ENCODE data around the gene CA10.

Gene CA10

DNA sequence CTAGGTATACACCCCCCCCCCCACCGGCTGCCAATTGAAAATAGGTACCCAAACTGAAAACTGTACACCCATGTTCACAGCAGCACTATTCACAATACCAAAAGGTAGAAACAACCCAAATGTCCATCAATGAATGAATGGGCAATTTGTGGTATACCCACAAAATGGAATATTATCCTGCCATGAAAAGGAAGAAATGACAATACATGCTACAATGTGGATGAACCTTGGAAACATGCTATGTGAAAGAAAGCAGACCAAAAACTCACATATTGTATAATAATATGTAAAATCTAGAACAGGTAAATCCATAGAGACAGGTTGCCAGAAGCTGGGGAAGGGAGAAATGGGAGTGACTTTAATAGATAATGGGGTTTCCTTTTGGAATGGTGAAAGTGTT lies 480.6 kb downstream of the CA10 start:
- H3K27me3 Mint-ChIP-seq (ENCODE audit: low read depth) = peaks cover 3% of the 10 kb centered on the region
- TF ChIP-seq, protein P1, sequence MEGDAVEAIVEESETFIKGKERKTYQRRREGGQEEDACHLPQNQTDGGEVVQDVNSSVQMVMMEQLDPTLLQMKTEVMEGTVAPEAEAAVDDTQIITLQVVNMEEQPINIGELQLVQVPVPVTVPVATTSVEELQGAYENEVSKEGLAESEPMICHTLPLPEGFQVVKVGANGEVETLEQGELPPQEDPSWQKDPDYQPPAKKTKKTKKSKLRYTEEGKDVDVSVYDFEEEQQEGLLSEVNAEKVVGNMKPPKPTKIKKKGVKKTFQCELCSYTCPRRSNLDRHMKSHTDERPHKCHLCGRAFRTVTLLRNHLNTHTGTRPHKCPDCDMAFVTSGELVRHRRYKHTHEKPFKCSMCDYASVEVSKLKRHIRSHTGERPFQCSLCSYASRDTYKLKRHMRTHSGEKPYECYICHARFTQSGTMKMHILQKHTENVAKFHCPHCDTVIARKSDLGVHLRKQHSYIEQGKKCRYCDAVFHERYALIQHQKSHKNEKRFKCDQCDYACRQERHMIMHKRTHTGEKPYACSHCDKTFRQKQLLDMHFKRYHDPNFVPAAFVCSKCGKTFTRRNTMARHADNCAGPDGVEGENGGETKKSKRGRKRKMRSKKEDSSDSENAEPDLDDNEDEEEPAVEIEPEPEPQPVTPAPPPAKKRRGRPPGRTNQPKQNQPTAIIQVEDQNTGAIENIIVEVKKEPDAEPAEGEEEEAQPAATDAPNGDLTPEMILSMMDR (IDR thresholded peaks at IDR 0.05; ENCODE audit: unreplicated experiment in 3 of 3) = no peak
- no peak overlapping the region for H3K4me3 Mint-ChIP-seq
- no peaks in the 10 kb centered on the region for H3K9me3 Mint-ChIP-seq
- H3K27ac Mint-ChIP-seq = no peak overlapping the region
- peaks cover 18% of the 10 kb centered on the region for H3K4me1 Mint-ChIP-seq
- no peaks in the 10 kb centered on the region for H3K36me3 Mint-ChIP-seq (ENCODE audit: low read depth)

DNA sequence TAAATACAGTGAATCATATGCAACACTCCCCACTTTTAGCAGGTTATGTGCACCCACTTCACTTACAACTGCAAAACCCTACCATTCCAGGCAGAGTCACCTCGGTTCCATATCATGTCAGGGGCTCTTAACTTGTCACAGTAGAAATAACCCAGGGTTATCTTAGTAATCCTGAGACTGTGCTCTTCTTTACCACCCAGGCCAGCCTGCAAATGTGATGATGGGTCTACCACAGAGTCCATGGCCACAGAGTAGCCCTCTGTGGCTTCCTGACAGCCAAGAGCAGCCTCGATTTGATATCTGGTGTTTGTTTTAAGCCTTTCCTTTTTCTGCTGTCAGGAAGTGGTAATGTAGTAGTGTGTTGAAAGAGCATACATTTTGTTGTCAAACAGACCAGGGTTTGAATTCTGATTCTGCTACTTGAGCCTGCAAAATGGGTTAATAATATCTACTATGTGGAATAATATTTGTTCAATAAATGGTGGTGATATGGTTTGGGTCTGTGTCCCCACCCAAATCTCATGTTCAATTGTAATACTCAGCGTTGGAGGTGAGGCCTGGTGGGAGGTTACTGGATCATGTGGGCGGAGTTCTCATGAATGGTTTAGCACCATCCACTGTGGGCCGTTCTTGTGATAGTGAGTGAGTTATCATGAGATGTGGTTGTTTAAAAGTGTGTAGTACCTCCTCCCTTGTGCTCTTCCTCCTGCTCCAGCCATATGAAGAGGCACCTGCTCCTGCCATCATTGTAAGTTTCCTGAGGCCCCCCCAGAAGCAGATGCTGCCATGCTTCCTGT lies 481.6 kb downstream of the CA10 start:
- H3K27me3 Mint-ChIP-seq (ENCODE audit: low read depth) = peaks cover 3% of the 10 kb centered on the region
- peaks cover 19% of the 10 kb centered on the region for H3K4me1 Mint-ChIP-seq
- no peak overlapping the region for H3K27ac Mint-ChIP-seq
- TF ChIP-seq, protein P1 (IDR thresholded peaks at IDR 0.05; ENCODE audit: unreplicated experiment in 3 of 3) = no peak
- no peaks in the 10 kb centered on the region for H3K36me3 Mint-ChIP-seq (ENCODE audit: low read depth)
- H3K9me3 Mint-ChIP-seq = no peaks in the 10 kb centered on the region
- no peak overlapping the region for H3K4me3 Mint-ChIP-seq

DNA sequence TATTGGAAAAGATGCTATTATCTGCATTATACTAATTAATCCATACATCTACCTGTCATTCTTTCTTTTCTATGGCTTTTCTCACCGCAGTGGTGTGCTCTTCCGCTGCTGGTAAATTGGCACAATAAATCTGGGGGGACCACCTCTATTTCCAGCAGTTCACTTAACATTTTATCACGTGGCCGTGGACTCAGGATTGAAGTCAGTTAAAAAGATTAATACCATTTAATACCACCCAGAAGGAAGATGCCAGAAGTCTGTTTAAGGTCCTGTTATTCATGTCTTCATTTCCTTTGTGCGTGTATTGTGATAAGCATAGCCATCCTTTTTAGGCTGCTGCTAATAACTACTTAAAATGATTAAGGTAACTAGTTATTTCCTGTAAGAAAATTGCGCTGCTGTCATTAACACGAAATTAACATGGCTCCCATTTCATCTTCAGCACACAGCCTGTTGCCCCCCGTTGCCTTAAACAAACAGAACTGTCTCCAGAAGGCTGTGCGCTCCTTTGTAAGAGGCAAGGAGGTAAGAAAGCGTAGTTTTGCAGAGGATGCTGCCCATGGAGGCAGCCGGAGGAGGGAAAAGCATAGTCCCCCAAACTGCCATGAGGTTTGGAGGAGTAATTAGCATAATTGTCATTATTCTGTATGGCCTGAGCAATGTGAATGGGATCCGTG lies 483.8 kb downstream of the CA10 start:
- TF ChIP-seq, protein P1 (IDR thresholded peaks at IDR 0.05; ENCODE audit: unreplicated experiment in 3 of 3) = no peak

DNA sequence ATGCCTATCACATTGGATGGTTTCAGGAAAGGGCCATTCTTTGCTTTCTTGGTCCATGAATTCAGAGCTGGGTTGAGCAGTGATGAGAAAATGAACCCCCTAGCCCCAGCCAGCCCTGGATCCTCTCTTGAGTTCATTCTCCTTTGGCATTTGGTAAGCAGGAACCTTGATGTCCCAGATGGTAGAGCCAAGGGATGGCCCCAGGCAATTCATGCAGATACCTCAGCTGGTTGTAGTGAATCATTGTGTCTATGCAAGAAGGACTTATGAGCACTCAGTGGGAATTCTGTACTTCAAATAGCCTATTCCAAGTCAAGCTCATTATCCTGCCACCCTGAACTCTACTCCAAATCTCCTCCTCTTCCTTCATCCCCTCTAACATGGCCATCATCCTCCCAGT lies 485.4 kb downstream of the CA10 start:
- TF ChIP-seq, protein P1 (IDR thresholded peaks at IDR 0.05; ENCODE audit: unreplicated experiment in 3 of 3) = no peak
- peaks cover 7% of the 10 kb centered on the region for H3K27me3 Mint-ChIP-seq (ENCODE audit: low read depth)
- peaks cover 30% of the 10 kb centered on the region for H3K4me1 Mint-ChIP-seq
- H3K4me3 Mint-ChIP-seq = no peak overlapping the region
- peaks cover 3% of the 10 kb centered on the region for H3K9me3 Mint-ChIP-seq
- peaks cover 4% of the 10 kb centered on the region for H3K36me3 Mint-ChIP-seq (ENCODE audit: low read depth)
- no peak overlapping the region for H3K27ac Mint-ChIP-seq

More for the DNA sequence above, 483.8 kb downstream of the CA10 start:
- peaks cover 7% of the 10 kb centered on the region for H3K27me3 Mint-ChIP-seq (ENCODE audit: low read depth)
- H3K4me3 Mint-ChIP-seq = no peak overlapping the region
- H3K9me3 Mint-ChIP-seq = peaks cover 2% of the 10 kb centered on the region
- peak overlapping the region in 2 of 3 experiments; percentile 56 to 69 for H3K27ac Mint-ChIP-seq
- peaks cover 4% of the 10 kb centered on the region for H3K36me3 Mint-ChIP-seq (ENCODE audit: low read depth)
- H3K4me1 Mint-ChIP-seq = peaks cover 30% of the 10 kb centered on the region

DNA sequence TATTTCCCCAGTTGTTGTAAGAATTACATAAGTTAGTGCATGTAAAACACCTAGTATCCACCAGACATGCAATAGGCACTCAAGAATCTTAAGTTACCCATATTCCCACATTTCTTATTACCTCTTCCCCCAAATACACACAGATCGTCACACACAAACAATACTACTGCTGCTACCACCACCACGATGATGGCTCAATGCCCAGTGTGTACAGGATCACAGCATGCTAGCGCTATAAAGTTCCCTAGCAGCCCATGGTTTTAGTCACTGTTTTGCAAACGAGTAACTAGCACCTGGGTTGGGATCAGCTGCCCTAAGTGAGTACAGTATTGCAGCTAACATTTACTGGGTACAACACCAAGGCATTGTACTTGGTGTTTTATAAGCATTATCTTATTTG lies 486.4 kb downstream of the CA10 start:
- peak overlapping the region in 1 of 3 experiments; percentile 43 for H3K27ac Mint-ChIP-seq
- peaks cover 6% of the 10 kb centered on the region for H3K27me3 Mint-ChIP-seq (ENCODE audit: low read depth)
- no peak overlapping the region for H3K4me3 Mint-ChIP-seq
- H3K36me3 Mint-ChIP-seq (ENCODE audit: low read depth) = peaks cover 4% of the 10 kb centered on the region
- peaks cover 9% of the 10 kb centered on the region for H3K9me3 Mint-ChIP-seq
- TF ChIP-seq, protein P1 (IDR thresholded peaks at IDR 0.05; ENCODE audit: unreplicated experiment in 3 of 3) = no peak
- peaks cover 39% of the 10 kb centered on the region for H3K4me1 Mint-ChIP-seq
